Uterus (tissue), 4 donors: ENCODE data around the gene FBRSL1. TPM values are rescaled to one million over a fixed set of nuclear protein-coding genes. Genes with fewer than 3 reads are reported as not detected.

ENCODE experiments used
- DNase-seq, 2 donors: peaks; one replicate each; pipeline ENCODE4 v3.0.0-alpha.2; 2019 to 2020
- H3K27ac ChIP-seq, 2 donors: fragments of 200-600 bp; sonication (generic); 1 replicate in 1 of 2; 2 replicates in 1 of 2; pipeline ENCODE4 v1.5.1; 2016 to 2018
- H3K27me3 ChIP-seq, 2 donors: fragments of 200-600 bp; sonication (generic); one replicate each; pipeline ENCODE4 v1.5.1; 2018 to 2019; ENCODE audit warnings: control low read depth in 1 of 2
- H3K36me3 ChIP-seq, 2 donors: fragments of 200-600 bp; sonication (generic); one replicate each; pipeline ENCODE4 v1.5.1; 2019; ENCODE audit warnings: control low read depth in 1 of 2
- H3K4me1 ChIP-seq, 2 donors: fragments of 200-600 bp; sonication (generic); one replicate each; pipeline ENCODE4 v1.5.1; 2018 to 2019; ENCODE audit warnings: control low read depth in 1 of 2
- H3K4me3 ChIP-seq, 2 donors: fragments of 200-600 bp; sonication (generic); 1 replicate in 1 of 2; 2 replicates in 1 of 2; pipeline ENCODE4 v1.5.1; 2018 to 2019; ENCODE audit warnings: mild to moderate bottlenecking in 1 of 2
- H3K9me3 ChIP-seq, 2 donors: fragments of 200-600 bp; sonication (generic); one replicate each; pipeline ENCODE4 v1.5.1; 2019; ENCODE audit warnings: control low read depth in 1 of 2
- CTCF ChIP-seq, 4 experiments: fragments of 200-600 bp in 2 of 4; fragments of 450-650 bp in 2 of 4; sonication (generic) in 2 of 4; IDR thresholded peaks; one replicate each; pipeline ENCODE4 v1.5.1; 2016 to 2019; ENCODE audit warnings: antibody characterized with exemption in 4 of 4, mild to moderate bottlenecking in 2 of 4, moderate library complexity in 1 of 4
- POLR2A ChIP-seq, 2 donors: fragments of 450-650 bp; IDR thresholded peaks; one replicate each; pipeline ENCODE4 v1.6.1; 2016; ENCODE audit warnings: antibody characterized with exemption in 2 of 2, mild to moderate bottlenecking in 1 of 2, moderate library complexity in 1 of 2
- intact Hi-C: fragments of 100-400 bp; cut with DNase I; formaldehyde crosslinking; loops from one replicate; pipeline ENCODE4 v1.15.1; 2023; ENCODE audit warnings: low total_unique reads
- total RNA-seq, 4 donors: library from RNA; depleted of rRNA in 3 of 4; stranded (reverse); fragments of >200 nt in 3 of 4; gene quantifications; one replicate each; pipeline versions ENCODE4 v1.1.0 to v1.2.4, GENCODE V29; 2014 to 2023
- donor health status: DM: yes; HTN: yes; CAD: no.

The FBRSL1 gene
- total RNA-seq, 4 donors from 2014 or later = 2.9 to 59.1 (median 31.8) TPM

DNA sequence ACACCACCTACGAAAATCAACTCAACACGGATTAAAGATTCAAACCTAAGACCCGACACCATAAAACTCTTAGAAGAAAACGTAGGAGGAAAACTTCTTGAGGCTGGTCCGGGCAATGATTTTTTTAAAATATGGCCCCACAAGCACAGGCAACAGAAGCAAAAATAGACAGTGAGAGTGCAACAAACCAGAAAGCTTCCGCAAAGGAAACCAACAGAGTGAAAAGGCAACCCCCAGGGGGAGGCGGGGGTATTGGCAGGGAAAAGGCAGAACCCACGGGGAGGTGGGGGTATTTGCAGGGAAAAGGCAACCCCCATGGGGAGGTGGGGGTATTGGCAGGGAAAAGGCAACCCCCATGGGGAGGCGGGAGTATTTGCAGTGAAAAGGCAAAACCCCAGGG is 20.5 kb upstream of the FBRSL1 start:
- no peak for DNase-seq
- H3K27ac ChIP-seq = no peak overlapping the region
- TF ChIP-seq POLR2A (IDR thresholded peaks at IDR 0.05) = no peak
- no peak for TF ChIP-seq CTCF (IDR thresholded peaks at IDR 0.05)
- H3K36me3 ChIP-seq = no peaks in the 10 kb centered on the region
- no peaks in the 10 kb centered on the region for H3K4me1 ChIP-seq
- H3K4me3 ChIP-seq = no peak overlapping the region
- H3K27me3 ChIP-seq = peaks cover 0 to 9% of the 10 kb centered on the region in 2 donors
- no peaks in the 10 kb centered on the region for H3K9me3 ChIP-seq
- intact Hi-C loops = no loop called here

- H3K36me3 ChIP-seq = no peaks in the 10 kb centered on the region
- H3K27ac ChIP-seq = no peak overlapping the region
- no peaks in the 10 kb centered on the region for H3K4me1 ChIP-seq
- no peak overlapping the region for H3K4me3 ChIP-seq
- H3K27me3 ChIP-seq = peaks cover 0 to 9% of the 10 kb centered on the region in 2 donors
- TF ChIP-seq POLR2A (IDR thresholded peaks at IDR 0.05) = no peak
- TF ChIP-seq CTCF (IDR thresholded peaks at IDR 0.05) = no peak
- intact Hi-C loops = no loop called here
- H3K9me3 ChIP-seq = no peaks in the 10 kb centered on the region
- no peak for DNase-seq
Measured at GRCh38 chr12:132470397-132470796, 19.6 kb upstream of the FBRSL1 start.

DNA sequence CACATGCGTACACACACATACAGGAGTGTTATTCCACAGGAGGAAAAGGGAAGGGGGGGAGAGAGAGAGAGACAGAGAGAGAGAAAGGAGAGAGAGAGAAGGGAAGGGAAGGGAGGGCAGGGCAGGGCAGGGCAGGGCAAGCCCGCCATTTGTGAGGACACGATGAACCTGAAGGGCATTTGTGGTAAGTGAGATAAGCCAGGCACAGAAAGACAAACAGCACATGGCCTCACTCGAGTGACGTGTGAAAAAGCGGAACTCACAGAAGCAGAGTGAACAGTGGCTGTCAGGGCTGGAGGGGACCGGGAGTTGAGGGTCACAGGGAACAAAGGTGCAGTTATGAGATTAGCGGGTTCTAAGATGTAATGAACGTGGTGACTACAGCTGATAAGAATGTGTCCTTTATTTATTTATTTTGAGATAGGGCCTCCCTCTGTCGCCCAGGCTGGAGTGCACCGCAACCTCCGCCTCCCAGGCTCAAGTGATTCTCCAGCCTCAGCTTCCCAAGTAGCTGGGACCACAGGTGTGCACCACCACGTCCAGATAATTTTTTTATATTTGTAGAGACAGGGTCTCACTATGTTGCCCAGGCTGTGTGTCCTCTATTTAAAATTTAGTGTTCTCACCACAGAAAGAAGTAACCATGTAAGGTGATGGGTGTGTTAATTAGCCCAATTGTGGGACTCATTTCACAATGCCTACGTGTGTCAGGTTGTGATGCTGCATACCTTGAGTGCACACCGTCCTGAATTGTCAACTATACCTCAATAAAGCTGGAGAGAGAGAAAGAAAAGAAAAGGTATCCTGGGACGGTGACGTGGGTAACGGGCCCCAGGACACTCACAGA is 18.7 kb upstream of the FBRSL1 start:
- no peaks in the 10 kb centered on the region for H3K9me3 ChIP-seq
- H3K27ac ChIP-seq = no peak overlapping the region
- no peak for TF ChIP-seq POLR2A (IDR thresholded peaks at IDR 0.05)
- TF ChIP-seq CTCF (IDR thresholded peaks at IDR 0.05) = no peak
- H3K27me3 ChIP-seq = peaks cover 0 to 6% of the 10 kb centered on the region in 2 donors
- no peaks in the 10 kb centered on the region for H3K4me1 ChIP-seq
- H3K36me3 ChIP-seq = no peaks in the 10 kb centered on the region
- H3K4me3 ChIP-seq = no peak overlapping the region
- intact Hi-C loops = no loop called here
- DNase-seq = no peak

GRCh38 chr12:132471858-132472255 is 18.1 kb upstream of the FBRSL1 start:
- H3K4me3 ChIP-seq = no peak overlapping the region
- DNase-seq = no peak
- peaks cover 0 to 5% of the 10 kb centered on the region in 2 donors for H3K27me3 ChIP-seq
- H3K36me3 ChIP-seq = no peaks in the 10 kb centered on the region
- intact Hi-C loops = no loop called here
- no peak overlapping the region for H3K27ac ChIP-seq
- no peaks in the 10 kb centered on the region for H3K9me3 ChIP-seq
- H3K4me1 ChIP-seq = no peaks in the 10 kb centered on the region
- TF ChIP-seq POLR2A (IDR thresholded peaks at IDR 0.05) (no peak), CTCF (IDR thresholded peaks at IDR 0.05) (no peak)

GRCh38 chr12:132472386-132472785 is 17.6 kb upstream of the FBRSL1 start:
- no peak overlapping the region for H3K4me3 ChIP-seq
- no peak for DNase-seq
- H3K27ac ChIP-seq = no peak overlapping the region
- no peaks in the 10 kb centered on the region for H3K36me3 ChIP-seq
- no peak for TF ChIP-seq POLR2A (IDR thresholded peaks at IDR 0.05)
- no peak for TF ChIP-seq CTCF (IDR thresholded peaks at IDR 0.05)
- no peaks in the 10 kb centered on the region for H3K9me3 ChIP-seq
- H3K27me3 ChIP-seq = peaks cover 0 to 1% of the 10 kb centered on the region in 2 donors
- no peaks in the 10 kb centered on the region for H3K4me1 ChIP-seq
- intact Hi-C loops = no loop called here
